ENCODE data around the gene PNMA1. TPM values are rescaled to one million over a fixed set of nuclear protein-coding genes. Genes with fewer than 3 reads are reported as not detected.

The PNMA1 gene
- total and polyA plus RNA-seq, 9 of the 15 experiments (the other 6 are each of a cell fraction or from before 2014, with no cell fraction given) = 1.7 to 26.4 (median 8.7) TPM

- TF ChIP-seq, protein P1, sequence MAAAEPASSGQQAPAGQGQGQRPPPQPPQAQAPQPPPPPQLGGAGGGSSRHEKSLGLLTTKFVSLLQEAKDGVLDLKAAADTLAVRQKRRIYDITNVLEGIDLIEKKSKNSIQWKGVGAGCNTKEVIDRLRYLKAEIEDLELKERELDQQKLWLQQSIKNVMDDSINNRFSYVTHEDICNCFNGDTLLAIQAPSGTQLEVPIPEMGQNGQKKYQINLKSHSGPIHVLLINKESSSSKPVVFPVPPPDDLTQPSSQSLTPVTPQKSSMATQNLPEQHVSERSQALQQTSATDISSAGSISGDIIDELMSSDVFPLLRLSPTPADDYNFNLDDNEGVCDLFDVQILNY (CRISPR knock-in tag; IDR thresholded peaks at IDR 0.05) = 0 out of 2 replicates have a peak, but pooled peaks have one; percentile 32
- TF ChIP-seq, protein P2, sequence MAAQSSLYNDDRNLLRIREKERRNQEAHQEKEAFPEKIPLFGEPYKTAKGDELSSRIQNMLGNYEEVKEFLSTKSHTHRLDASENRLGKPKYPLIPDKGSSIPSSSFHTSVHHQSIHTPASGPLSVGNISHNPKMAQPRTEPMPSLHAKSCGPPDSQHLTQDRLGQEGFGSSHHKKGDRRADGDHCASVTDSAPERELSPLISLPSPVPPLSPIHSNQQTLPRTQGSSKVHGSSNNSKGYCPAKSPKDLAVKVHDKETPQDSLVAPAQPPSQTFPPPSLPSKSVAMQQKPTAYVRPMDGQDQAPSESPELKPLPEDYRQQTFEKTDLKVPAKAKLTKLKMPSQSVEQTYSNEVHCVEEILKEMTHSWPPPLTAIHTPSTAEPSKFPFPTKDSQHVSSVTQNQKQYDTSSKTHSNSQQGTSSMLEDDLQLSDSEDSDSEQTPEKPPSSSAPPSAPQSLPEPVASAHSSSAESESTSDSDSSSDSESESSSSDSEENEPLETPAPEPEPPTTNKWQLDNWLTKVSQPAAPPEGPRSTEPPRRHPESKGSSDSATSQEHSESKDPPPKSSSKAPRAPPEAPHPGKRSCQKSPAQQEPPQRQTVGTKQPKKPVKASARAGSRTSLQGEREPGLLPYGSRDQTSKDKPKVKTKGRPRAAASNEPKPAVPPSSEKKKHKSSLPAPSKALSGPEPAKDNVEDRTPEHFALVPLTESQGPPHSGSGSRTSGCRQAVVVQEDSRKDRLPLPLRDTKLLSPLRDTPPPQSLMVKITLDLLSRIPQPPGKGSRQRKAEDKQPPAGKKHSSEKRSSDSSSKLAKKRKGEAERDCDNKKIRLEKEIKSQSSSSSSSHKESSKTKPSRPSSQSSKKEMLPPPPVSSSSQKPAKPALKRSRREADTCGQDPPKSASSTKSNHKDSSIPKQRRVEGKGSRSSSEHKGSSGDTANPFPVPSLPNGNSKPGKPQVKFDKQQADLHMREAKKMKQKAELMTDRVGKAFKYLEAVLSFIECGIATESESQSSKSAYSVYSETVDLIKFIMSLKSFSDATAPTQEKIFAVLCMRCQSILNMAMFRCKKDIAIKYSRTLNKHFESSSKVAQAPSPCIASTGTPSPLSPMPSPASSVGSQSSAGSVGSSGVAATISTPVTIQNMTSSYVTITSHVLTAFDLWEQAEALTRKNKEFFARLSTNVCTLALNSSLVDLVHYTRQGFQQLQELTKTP (IDR thresholded peaks at IDR 0.05; ENCODE audit: low read depth in 1 of 2, partially characterized antibody in 2 of 2) = no peak
- TF ChIP-seq RUNX1 (IDR thresholded peaks at IDR 0.05; ENCODE audit: low read depth) (no peak), FOXP4 (CRISPR knock-in tag; IDR thresholded peaks at IDR 0.05; ENCODE audit: borderline replicate concordance) (no peak), CBFB (CRISPR knock-in tag; IDR thresholded peaks at IDR 0.05) (no peak), THAP12 (CRISPR knock-in tag; IDR thresholded peaks at IDR 0.05) (0 out of 2 replicates have a peak, but pooled peaks have one; percentile 9), STAG1 (CRISPR knock-in tag; IDR thresholded peaks at IDR 0.05; ENCODE audit: borderline replicate concordance) (no peak)
- TF ChIP-seq, protein P3, sequence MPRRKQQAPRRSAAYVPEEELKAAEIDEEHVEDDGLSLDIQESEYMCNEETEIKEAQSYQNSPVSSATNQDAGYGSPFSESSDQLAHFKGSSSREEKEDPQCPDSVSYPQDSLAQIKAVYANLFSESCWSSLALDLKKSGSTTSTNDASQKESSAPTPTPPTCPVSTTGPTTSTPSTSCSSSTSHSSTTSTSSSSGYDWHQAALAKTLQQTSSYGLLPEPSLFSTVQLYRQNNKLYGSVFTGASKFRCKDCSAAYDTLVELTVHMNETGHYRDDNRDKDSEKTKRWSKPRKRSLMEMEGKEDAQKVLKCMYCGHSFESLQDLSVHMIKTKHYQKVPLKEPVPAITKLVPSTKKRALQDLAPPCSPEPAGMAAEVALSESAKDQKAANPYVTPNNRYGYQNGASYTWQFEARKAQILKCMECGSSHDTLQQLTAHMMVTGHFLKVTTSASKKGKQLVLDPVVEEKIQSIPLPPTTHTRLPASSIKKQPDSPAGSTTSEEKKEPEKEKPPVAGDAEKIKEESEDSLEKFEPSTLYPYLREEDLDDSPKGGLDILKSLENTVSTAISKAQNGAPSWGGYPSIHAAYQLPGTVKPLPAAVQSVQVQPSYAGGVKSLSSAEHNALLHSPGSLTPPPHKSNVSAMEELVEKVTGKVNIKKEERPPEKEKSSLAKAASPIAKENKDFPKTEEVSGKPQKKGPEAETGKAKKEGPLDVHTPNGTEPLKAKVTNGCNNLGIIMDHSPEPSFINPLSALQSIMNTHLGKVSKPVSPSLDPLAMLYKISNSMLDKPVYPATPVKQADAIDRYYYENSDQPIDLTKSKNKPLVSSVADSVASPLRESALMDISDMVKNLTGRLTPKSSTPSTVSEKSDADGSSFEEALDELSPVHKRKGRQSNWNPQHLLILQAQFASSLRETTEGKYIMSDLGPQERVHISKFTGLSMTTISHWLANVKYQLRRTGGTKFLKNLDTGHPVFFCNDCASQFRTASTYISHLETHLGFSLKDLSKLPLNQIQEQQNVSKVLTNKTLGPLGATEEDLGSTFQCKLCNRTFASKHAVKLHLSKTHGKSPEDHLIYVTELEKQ (CRISPR knock-in tag; IDR thresholded peaks at IDR 0.05) = no peak
- TF ChIP-seq, protein P4, sequence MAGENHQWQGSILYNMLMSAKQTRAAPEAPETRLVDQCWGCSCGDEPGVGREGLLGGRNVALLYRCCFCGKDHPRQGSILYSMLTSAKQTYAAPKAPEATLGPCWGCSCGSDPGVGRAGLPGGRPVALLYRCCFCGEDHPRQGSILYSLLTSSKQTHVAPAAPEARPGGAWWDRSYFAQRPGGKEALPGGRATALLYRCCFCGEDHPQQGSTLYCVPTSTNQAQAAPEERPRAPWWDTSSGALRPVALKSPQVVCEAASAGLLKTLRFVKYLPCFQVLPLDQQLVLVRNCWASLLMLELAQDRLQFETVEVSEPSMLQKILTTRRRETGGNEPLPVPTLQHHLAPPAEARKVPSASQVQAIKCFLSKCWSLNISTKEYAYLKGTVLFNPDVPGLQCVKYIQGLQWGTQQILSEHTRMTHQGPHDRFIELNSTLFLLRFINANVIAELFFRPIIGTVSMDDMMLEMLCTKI (IDR thresholded peaks at IDR 0.05; ENCODE audit: partially characterized antibody) = no peak
Measured at GRCh38 chr14:73759714-73760597, 45.8 kb upstream of the PNMA1 start (continued).
